GM12873 (cell line): ENCODE measurements around the gene SNX25.

Experiments
- TF ChIP-seq, protein P1 (sequence below): IDR thresholded peaks from 2 replicates; pipeline ENCODE4 v1.5.1; 2012; ENCODE audit warnings: low read depth, mild to moderate bottlenecking, moderate library complexity, low read length, control low read depth; ENCODE audit not compliant: insufficient read depth; ENCODE audit errors: missing control alignments

SNX25 gene

DNA sequence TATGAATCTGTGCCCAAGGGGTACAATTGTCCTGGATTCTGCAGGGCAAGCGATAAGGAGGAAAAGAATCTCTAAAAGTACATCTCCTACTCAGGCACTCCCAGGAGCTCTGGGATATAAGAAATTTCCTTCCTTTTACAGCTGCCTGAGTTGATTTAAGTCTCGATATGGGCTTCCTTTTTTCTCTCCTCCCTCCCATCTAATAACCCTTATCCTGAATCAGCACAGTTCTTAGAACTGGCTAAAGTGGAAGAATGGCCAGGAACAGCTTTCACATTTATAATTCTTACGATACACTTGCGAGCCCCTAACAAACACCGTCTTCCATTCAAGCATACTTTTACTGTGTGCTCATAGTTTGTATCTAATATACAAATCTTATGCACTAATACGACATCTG is 165.2 kb downstream of the SNX25 start:
- TF ChIP-seq, protein P1, sequence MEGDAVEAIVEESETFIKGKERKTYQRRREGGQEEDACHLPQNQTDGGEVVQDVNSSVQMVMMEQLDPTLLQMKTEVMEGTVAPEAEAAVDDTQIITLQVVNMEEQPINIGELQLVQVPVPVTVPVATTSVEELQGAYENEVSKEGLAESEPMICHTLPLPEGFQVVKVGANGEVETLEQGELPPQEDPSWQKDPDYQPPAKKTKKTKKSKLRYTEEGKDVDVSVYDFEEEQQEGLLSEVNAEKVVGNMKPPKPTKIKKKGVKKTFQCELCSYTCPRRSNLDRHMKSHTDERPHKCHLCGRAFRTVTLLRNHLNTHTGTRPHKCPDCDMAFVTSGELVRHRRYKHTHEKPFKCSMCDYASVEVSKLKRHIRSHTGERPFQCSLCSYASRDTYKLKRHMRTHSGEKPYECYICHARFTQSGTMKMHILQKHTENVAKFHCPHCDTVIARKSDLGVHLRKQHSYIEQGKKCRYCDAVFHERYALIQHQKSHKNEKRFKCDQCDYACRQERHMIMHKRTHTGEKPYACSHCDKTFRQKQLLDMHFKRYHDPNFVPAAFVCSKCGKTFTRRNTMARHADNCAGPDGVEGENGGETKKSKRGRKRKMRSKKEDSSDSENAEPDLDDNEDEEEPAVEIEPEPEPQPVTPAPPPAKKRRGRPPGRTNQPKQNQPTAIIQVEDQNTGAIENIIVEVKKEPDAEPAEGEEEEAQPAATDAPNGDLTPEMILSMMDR, result no peak

DNA sequence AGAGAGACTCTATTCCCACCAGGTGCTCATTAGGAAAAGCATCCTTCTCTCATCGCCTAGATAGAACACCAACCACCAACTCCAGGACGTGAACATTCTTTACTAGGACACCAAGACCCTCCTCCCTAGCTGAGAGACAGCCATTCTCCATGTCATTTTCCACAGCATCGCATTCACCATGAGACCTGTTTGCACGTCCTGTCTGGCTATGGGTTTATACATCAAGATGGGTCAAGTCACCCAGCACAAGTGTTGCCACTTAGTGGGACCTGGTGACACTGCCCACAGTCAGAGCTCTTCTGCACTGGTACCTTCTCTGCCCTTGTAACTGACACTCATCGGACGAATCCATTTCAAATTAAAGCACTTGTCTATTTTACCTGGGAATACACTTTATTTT is 168.9 kb downstream of the SNX25 start:
- TF ChIP-seq, protein P1, result no peak

DNA sequence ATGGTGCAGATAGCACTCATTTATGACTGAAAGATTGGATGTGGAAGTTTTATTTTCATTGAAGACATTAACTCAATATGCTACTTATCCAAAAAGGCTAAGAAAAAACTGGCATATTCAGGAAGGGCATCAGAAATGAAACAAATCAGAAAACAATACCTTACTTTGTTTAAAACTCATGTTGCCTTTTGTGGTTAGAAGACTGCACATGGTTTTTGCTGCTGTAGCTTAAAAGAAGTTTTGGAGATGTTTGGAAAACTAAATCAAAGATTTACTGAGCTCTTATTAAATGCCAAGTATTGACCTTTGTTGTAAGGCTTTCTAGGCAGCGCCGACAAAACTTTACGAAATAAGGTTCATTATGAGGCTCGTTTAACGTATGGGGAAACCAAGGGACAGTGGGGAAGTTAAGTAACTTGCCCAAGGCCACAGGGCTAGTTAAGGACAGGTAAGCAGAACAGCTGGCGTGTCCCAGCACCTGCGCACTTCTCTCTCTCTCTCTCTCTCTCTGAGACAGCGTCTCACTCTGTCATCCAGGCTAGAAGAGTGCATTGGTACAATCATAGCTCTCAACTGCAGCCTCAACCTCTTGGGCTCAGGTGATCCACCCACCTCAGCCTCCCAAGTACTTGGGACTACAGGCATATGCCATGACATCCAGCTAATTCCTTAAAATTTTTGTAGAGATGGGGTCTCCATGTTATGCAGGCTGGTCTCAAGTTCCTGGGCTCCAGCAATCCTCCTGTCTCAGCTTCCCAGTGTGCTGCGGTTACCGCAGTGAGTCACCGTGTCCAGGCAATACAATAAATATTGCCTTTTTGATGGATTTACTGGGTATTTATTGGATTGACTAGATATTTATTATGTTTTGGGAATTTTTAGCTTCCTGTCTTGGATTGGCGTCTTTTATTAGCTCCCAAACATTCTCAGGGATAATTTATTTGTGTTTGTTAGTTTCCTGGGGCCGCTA is 170.2 kb downstream of the SNX25 start:
- TF ChIP-seq, protein P1, result no peak

DNA sequence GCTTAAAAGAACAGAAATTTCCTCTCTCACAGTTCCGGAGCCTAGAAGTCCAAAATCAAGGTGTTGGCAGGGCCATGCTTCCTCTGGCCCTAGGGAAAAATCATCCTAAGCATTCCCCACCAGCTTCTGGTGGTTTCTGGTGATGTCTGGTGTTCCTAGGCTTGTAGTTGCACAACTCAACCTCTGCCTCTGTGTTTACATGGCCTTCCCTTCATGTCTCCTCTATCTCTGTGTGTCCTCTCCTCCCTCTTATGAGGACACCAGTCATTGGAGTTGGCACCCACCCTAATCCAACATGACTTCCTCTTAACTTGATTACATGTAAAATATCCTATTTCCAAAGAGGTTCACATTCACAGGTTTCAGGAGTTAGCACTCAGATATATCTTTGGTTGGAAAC is 170.9 kb downstream of the SNX25 start:
- TF ChIP-seq, protein P1, result no peak

DNA sequence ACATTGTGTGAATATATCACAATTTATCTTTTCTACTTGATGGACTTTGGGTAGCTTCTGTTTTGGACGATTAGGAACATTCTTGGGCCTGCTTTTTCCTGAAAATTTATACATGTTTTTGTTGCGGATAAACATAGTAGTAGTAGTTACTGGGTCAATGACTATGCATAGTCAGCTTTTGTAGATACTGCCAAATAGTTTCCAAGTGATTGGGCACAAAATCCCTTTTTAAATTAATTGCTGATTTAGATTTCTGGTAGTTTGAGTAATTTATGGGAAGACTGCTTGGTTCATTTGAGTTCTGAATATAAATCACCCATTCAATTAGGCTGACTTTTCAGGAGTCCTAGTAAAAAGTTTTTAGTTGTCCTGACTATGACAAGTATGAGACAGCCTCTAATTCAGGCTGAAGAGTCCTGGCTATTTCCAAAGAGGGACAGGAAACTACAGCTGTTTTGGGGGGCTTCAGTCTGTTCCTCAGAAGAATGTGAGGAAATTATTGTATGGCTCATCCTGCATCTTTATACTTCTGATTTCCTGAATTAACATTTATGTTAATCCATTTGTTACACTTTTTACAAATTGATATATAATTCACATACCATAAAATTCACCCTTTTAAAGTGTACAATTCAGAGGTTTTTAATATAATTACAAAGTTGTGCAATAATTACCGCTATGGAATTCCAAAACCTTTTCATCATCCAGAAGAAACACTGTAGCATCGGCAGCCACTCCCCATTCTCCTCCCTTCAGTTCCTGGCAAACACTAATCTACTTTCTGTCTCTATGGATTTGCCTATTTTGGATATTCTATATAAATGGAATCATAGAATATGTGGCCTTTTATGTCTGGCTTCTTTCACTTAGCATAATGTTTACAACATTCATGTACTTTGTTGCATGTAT is 172.1 kb downstream of the SNX25 start:
- TF ChIP-seq, protein P1, result no peak

DNA sequence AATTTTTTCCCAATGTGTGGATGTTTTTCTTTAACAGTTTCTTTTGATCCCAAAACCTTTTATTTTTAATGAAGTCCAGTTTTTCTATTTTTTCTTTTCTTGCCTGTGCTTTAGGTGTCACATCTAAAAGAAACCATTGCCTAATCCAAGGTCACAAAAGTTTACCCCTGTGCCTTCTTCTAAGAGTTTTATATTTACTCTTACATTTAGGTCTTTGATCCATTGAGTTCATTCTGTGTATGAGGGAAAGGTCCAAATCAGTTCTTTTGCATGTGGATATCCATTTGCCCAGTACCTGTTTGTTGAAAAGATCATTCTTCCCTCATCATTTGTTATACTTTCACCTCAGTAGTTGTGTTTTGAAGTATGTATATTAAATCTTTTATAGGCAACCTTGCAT is 173.4 kb downstream of the SNX25 start:
- TF ChIP-seq, protein P1, result no peak

DNA sequence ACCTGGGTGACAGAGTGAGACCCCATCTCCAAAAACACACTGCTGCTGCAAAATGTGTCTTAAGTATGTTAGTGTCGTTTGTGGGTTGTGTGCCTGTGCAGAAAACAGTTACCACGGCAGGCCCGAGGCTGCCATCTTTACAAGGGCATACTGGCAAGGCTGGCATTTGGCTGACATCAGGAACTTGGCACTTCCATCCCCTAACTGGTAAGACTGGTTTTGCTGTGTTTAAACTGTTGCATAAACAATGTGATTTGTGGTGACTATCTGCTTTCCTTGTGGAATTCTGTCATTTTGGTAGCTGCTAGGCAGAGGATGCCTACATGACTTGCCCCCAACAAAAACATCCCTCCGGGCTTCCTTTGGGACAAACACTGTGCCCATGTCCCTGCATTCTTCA is 174.1 kb downstream of the SNX25 start:
- TF ChIP-seq, protein P1, result no peak
